SK-N-SH (cell line): ENCODE measurements around the gene KLHL17.

Source experiments
- ELF1 ChIP-seq: IDR thresholded peaks from 2 replicates; pipeline ENCODE4 v1.4.0; 2012
- EP300 ChIP-seq, 2 experiments: IDR thresholded peaks; 2 replicates each; pipeline versions ENCODE4 v1.4.0 to v1.6.1; 2012; ENCODE audit warnings: borderline replicate concordance in 1 of 2, low read depth in 1 of 2, low read length in 1 of 2
- GATA2 ChIP-seq: sonication (generic); formaldehyde crosslinking; IDR thresholded peaks from 2 replicates; pipeline ENCODE4 v1.5.0; 2020; ENCODE audit warnings: mild to moderate bottlenecking, missing genetic modification reagents
- JUND ChIP-seq: IDR thresholded peaks from 2 replicates; pipeline ENCODE4 v1.4.0; 2012
- NRF1 ChIP-seq: IDR thresholded peaks from 2 replicates; pipeline ENCODE4 v1.6.1; 2012; ENCODE audit warnings: low read depth, mild to moderate bottlenecking, low read length
- TAF1 ChIP-seq: IDR thresholded peaks from 2 replicates; pipeline ENCODE4 v1.6.1; 2012; ENCODE audit warnings: low read depth, mild to moderate bottlenecking, low read length, moderate library complexity, borderline replicate concordance
- TCF12 ChIP-seq: IDR thresholded peaks from 2 replicates; pipeline ENCODE4 v1.4.0; 2012
- YY1 ChIP-seq: IDR thresholded peaks from 2 replicates; pipeline ENCODE4 v1.4.0; 2012; ENCODE audit warnings: low read depth, mild to moderate bottlenecking
- TF ChIP-seq, protein P1 (sequence below): fragments of 150-350 bp; IDR thresholded peaks from 2 replicates; pipeline ENCODE4 v1.6.1; 2017; ENCODE audit warnings: antibody characterized with exemption, low read length, low read depth, borderline replicate concordance
- TF ChIP-seq, protein P2 (sequence below): fragments of 200-600 bp; sonication (generic); IDR thresholded peaks from 2 replicates; pipeline ENCODE4 v1.6.1; 2017; ENCODE audit warnings: antibody characterized with exemption, mild to moderate bottlenecking, moderate library complexity
- TF ChIP-seq, protein P3 (sequence below): IDR thresholded peaks from 2 replicates; pipeline ENCODE4 v1.4.0; 2012; ENCODE audit warnings: low read depth

DNA sequence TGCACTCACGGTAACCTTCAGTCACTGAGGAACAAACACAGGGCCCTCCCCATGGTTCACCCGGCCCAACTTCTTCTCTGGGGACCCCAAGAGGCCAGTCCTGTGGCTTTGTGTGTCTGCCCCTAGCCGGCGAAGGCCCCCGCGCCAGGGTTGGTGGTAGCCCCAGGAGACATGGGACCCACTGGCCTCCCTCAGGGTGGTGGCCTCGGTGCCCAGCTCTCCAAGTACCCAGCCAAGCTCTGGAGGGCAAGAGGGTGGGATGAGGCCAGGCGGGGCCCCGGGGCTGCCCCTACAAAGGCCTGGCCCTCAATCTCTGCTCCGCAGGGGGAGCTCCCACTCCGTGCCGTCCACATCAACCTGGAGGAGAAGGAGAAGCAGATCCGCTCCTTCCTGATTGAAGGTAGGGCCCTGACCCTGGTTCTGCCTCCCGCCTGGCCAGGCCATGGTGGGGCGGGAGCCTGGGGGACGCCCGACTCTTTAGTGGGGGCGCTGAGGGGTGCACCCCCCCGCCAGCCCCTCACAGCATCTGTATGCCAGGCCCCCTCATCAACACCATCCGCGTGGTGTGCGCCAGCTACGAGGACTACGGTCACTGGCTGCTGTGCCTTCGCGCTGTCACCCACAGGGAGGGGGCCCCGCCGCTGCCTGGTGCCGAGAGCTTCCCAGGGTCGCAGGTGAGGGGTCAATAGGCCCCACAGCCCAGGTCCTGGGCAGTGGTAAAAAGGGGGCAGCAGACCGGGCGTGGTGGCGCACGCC, 11.5 kb downstream of the KLHL17 start:
- TF ChIP-seq NRF1: no peak
- TF ChIP-seq, protein P1, sequence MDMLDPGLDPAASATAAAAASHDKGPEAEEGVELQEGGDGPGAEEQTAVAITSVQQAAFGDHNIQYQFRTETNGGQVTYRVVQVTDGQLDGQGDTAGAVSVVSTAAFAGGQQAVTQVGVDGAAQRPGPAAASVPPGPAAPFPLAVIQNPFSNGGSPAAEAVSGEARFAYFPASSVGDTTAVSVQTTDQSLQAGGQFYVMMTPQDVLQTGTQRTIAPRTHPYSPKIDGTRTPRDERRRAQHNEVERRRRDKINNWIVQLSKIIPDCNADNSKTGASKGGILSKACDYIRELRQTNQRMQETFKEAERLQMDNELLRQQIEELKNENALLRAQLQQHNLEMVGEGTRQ: no peak
- TF ChIP-seq ELF1: no peak
- TF ChIP-seq GATA2 (CRISPR knock-in tag): no peak
- TF ChIP-seq JUND: no peak
- no peak for TF ChIP-seq TCF12
- no peak for TF ChIP-seq TAF1
- TF ChIP-seq, protein P2, sequence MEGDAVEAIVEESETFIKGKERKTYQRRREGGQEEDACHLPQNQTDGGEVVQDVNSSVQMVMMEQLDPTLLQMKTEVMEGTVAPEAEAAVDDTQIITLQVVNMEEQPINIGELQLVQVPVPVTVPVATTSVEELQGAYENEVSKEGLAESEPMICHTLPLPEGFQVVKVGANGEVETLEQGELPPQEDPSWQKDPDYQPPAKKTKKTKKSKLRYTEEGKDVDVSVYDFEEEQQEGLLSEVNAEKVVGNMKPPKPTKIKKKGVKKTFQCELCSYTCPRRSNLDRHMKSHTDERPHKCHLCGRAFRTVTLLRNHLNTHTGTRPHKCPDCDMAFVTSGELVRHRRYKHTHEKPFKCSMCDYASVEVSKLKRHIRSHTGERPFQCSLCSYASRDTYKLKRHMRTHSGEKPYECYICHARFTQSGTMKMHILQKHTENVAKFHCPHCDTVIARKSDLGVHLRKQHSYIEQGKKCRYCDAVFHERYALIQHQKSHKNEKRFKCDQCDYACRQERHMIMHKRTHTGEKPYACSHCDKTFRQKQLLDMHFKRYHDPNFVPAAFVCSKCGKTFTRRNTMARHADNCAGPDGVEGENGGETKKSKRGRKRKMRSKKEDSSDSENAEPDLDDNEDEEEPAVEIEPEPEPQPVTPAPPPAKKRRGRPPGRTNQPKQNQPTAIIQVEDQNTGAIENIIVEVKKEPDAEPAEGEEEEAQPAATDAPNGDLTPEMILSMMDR: no peak
- TF ChIP-seq, protein P3, sequence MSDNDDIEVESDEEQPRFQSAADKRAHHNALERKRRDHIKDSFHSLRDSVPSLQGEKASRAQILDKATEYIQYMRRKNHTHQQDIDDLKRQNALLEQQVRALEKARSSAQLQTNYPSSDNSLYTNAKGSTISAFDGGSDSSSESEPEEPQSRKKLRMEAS: no peak
- TF ChIP-seq YY1: no peak
- TF ChIP-seq EP300 (IDR thresholded peaks at IDR 0.05; ENCODE audit: borderline replicate concordance in 1 of 2, low read depth in 1 of 2, low read length in 1 of 2): no peak
